ENCODE measurements around the gene TNNC1.

- TF ChIP-seq, protein P1, sequence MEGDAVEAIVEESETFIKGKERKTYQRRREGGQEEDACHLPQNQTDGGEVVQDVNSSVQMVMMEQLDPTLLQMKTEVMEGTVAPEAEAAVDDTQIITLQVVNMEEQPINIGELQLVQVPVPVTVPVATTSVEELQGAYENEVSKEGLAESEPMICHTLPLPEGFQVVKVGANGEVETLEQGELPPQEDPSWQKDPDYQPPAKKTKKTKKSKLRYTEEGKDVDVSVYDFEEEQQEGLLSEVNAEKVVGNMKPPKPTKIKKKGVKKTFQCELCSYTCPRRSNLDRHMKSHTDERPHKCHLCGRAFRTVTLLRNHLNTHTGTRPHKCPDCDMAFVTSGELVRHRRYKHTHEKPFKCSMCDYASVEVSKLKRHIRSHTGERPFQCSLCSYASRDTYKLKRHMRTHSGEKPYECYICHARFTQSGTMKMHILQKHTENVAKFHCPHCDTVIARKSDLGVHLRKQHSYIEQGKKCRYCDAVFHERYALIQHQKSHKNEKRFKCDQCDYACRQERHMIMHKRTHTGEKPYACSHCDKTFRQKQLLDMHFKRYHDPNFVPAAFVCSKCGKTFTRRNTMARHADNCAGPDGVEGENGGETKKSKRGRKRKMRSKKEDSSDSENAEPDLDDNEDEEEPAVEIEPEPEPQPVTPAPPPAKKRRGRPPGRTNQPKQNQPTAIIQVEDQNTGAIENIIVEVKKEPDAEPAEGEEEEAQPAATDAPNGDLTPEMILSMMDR (conservative IDR thresholded peaks at IDR 0.05), result no peak
- no peak for TF ChIP-seq EZH2 (IDR thresholded peaks at IDR 0.05; ENCODE audit: low read depth)
Measured at GRCh38 chr3:52407779-52408178, 46.1 kb downstream of the TNNC1 start.

All from PC-9 (cell line).